HFF-Myc (cell line): Measurements from ENCODE around the gene STRA6.
"Not testable (repeated sequence)": the region's sequence is repeated elsewhere in the genome, so short reads cannot be mapped to it uniquely, and the experiment has no call there.

Experiments
- DNase-seq: peaks from one replicate; pipeline ENCODE4 v3.0.0-alpha.2; 2011; ENCODE audit warnings: low read depth; ENCODE audit errors: extremely low read depth
- H3K4me3 ChIP-seq: replicated peaks from 2 replicates; pipeline ENCODE4 v1.5.1; 2011; ENCODE audit warnings: low read depth, mild to moderate bottlenecking, control low read depth, low read length
- CTCF ChIP-seq: IDR thresholded peaks from 2 replicates; pipeline ENCODE4 v1.5.1; 2012; ENCODE audit warnings: mild to moderate bottlenecking, low read depth, low read length, control low read depth; ENCODE audit errors: missing control alignments

Gene STRA6

GRCh38 chr15:74170875-74171578, 31.6 kb downstream of the STRA6 start:
- no peak for DNase-seq
- TF ChIP-seq CTCF, result no peak

GRCh38 chr15:74170071-74170844, 32.3 kb downstream of the STRA6 start:
- H3K4me3 ChIP-seq, result no peak overlapping the region
- no peak for DNase-seq
- no peak for TF ChIP-seq CTCF

More at GRCh38 chr15:74170875-74171578, 31.6 kb downstream of the STRA6 start:
- no peak overlapping the region for H3K4me3 ChIP-seq

- TF ChIP-seq CTCF, result no peak
- no peak for DNase-seq
- no peak overlapping the region for H3K4me3 ChIP-seq
Measured at GRCh38 chr15:74168711-74169126, 33.9 kb downstream of the STRA6 start.

- TF ChIP-seq CTCF, result no peak
- no peak for DNase-seq
- H3K4me3 ChIP-seq, result no peak overlapping the region
Measured at GRCh38 chr15:74167891-74168331, 34.7 kb downstream of the STRA6 start.

GRCh38 chr15:74165461-74165860, 37.1 kb downstream of the STRA6 start:
- DNase-seq, result no peak
- TF ChIP-seq CTCF, result no peak
- no peak overlapping the region for H3K4me3 ChIP-seq

- H3K4me3 ChIP-seq, DNase-seq: not testable (repeated sequence)
Measured at GRCh38 chr15:74162195-74162536, 40.4 kb downstream of the STRA6 start.

GRCh38 chr15:74160390-74160789, 42.2 kb downstream of the STRA6 start:
- not testable (repeated sequence) for DNase-seq, H3K4me3 ChIP-seq
